K562 (cell line): ENCODE measurements around the gene RAB1B. TPM values are rescaled to one million over a fixed set of nuclear protein-coding genes. Genes with fewer than 3 reads are reported as not detected.
A peak's percentile ranks its signal among the peaks of the same experiment; 100 is the strongest.

ENCODE experiments used
- ATAC-seq: fragments of 200-7000 bp; cut with Tn5 transposase; 3 replicates; pipeline ENCODE4 v1.9.1; 2020; ENCODE audit warnings: moderate library complexity
- BruUV-seq: library from RNA; stranded (reverse); fragments of 400-500 nt; replicated peaks from 2 replicates; lab custom pipeline; 2021; lab: Mats Ljungman, UMichigan
- CTCF ChIA-PET: fragments of 300-600 bp; formaldehyde crosslinking; extraction: SDS; loops from one replicate; lab custom pipeline; 2021; ENCODE audit warnings: low intra/inter-chr PET ratio; lab: Yijun Ruan, JAX
- POLR2A ChIA-PET: fragments of 300-600, 350-650 bp; sonication (Branson Sonifier 250); formaldehyde crosslinking; extraction: SDS; loops from one replicate; lab custom pipeline; 2021; ENCODE audit warnings: antibody characterized with exemption, inconsistent platforms; lab: Yijun Ruan, JAX
- DNase-seq, 4 experiments: peaks; one replicate each; pipeline versions ENCODE4 v3.0.0 to v3.0.0-alpha.2; 2011 to 2018; ENCODE audit warnings: low spot score in 3 of 4, mixed read lengths in 3 of 4; ENCODE audit errors: extremely low read depth in 1 of 4
- FAIRE-seq: peaks from 2 replicates; lab custom pipeline; 2011; peaks lifted over from hg19 to GRCh38; lab: Jason Lieb, UNC
- H2AFZ ChIP-seq: 2 replicates; pipeline ENCODE4 v1.6.0; 2011; ENCODE audit warnings: low read depth, low read length, control low read depth, inconsistent platforms
- H3K27ac ChIP-seq: fragments of 200-600 bp; 3 replicates; pipeline ENCODE4 v1.8.0; 2011; ENCODE audit warnings: low read depth, mild to moderate bottlenecking, control low read depth, inconsistent platforms, low read length, moderate library complexity, mixed read lengths; ENCODE audit errors: extremely low read depth
- H3K27me3 ChIP-seq, 2 experiments: fragments of 300-600 bp in 1 of 2; 2 replicates in 1 of 2; 3 replicates in 1 of 2; pipeline versions ENCODE4 v1.6.0 to v1.8.0; 2011; ENCODE audit warnings: inconsistent platforms in 2 of 2, low read length in 2 of 2, mild to moderate bottlenecking in 1 of 2, mixed read lengths in 1 of 2, moderate library complexity in 1 of 2; ENCODE audit not compliant: control insufficient read depth in 2 of 2, insufficient read depth in 2 of 2
- H3K36me3 ChIP-seq: fragments of 300-600 bp; 3 replicates; pipeline ENCODE4 v1.8.0; 2011; ENCODE audit warnings: mild to moderate bottlenecking, low read length, inconsistent platforms; ENCODE audit not compliant: control insufficient read depth, insufficient read depth
- H3K4me1 ChIP-seq, 2 experiments: fragments of 200-600 bp in 1 of 2; replicated peaks in 1 of 2; 2 replicates in 1 of 2; 3 replicates in 1 of 2; pipeline versions ENCODE4 v1.5.1 to v1.8.0; 2011; ENCODE audit warnings: inconsistent platforms in 2 of 2, low read length in 2 of 2, mild to moderate bottlenecking in 1 of 2, mixed read lengths in 1 of 2, moderate library complexity in 1 of 2; ENCODE audit not compliant: control insufficient read depth in 2 of 2, insufficient read depth in 2 of 2
- H3K4me2 ChIP-seq: 2 replicates; pipeline ENCODE4 v1.6.1; 2011; ENCODE audit warnings: low read length, control low read depth, inconsistent platforms, mixed read lengths; ENCODE audit not compliant: insufficient read depth
- H3K4me3 ChIP-seq: fragments of 200-600 bp; sonication (generic), shearing (Covaris generic); 2 replicates; pipeline ENCODE4 v1.5.1; 2016; ENCODE audit warnings: control low read depth, inconsistent platforms
- H3K79me2 ChIP-seq: fragments of 200-600 bp; 3 replicates; pipeline ENCODE4 v1.8.0; 2011; ENCODE audit warnings: low read length, inconsistent platforms; ENCODE audit not compliant: control insufficient read depth, insufficient read depth
- H3K9ac ChIP-seq, 2 experiments: 2 replicates each; pipeline versions ENCODE4 v1.6.0 to v1.6.1; 2011; ENCODE audit warnings: low read depth in 2 of 2, low read length in 2 of 2, control low read depth in 1 of 2, inconsistent platforms in 1 of 2, mild to moderate bottlenecking in 1 of 2, mixed read lengths in 1 of 2; ENCODE audit not compliant: insufficient read depth in 1 of 2
- H3K9me1 ChIP-seq: one replicate; pipeline ENCODE4 v1.6.0; 2011; ENCODE audit warnings: inconsistent platforms, mild to moderate bottlenecking, low read length, moderate library complexity; ENCODE audit not compliant: control insufficient read depth, insufficient read depth
- H3K9me3 ChIP-seq: replicated peaks from 2 replicates; pipeline ENCODE4 v1.5.1; 2011; ENCODE audit warnings: low read depth, low read length, inconsistent platforms; ENCODE audit not compliant: control insufficient read depth, insufficient read depth
- H4K20me1 ChIP-seq: replicated peaks from 2 replicates; pipeline ENCODE4 v1.6.1; 2011; ENCODE audit warnings: low read length, inconsistent platforms, mixed read lengths; ENCODE audit not compliant: control insufficient read depth, insufficient read depth
- ADNP ChIP-seq: fragments of 200-800 bp; sonication (Bioruptor generic); IDR thresholded peaks from 2 replicates; pipeline ENCODE4 v1.6.1; 2016; ENCODE audit warnings: missing genetic modification characterization, missing compliant biosample characterization
- CHAMP1 ChIP-seq: fragments of 450-650 bp; IDR thresholded peaks from 2 replicates; pipeline ENCODE4 v1.6.1; 2016; ENCODE audit warnings: mild to moderate bottlenecking
- CREB3L1 ChIP-seq: fragments of 450-650 bp; IDR thresholded peaks from 2 replicates; pipeline ENCODE4 v1.6.1; 2014; ENCODE audit warnings: low read depth, mild to moderate bottlenecking, moderate library complexity, borderline replicate concordance
- DDX20 ChIP-seq: fragments of 450-650 bp; IDR thresholded peaks from 2 replicates; pipeline ENCODE4 v1.6.1; 2016; ENCODE audit warnings: missing genetic modification characterization, low read depth, mild to moderate bottlenecking, missing compliant biosample characterization, moderate library complexity
- HMG20B ChIP-seq: fragments of 250-450 bp; sonication (Bioruptor Pico); IDR thresholded peaks from 2 replicates; pipeline ENCODE4 v1.5.0; 2021; ENCODE audit warnings: mild to moderate bottlenecking
- ILK ChIP-seq: fragments of 450-650 bp; IDR thresholded peaks from 2 replicates; pipeline ENCODE4 v1.6.1; 2016; ENCODE audit warnings: missing genetic modification characterization, low read depth, mild to moderate bottlenecking, missing compliant biosample characterization, moderate library complexity, borderline replicate concordance
- KDM4B ChIP-seq, 2 experiments: fragments of 450-650 bp in 1 of 2; sonication (generic) in 1 of 2; IDR thresholded peaks; 2 replicates each; pipeline ENCODE4 v1.6.1; 2016 to 2017; ENCODE audit warnings: borderline replicate concordance in 2 of 2, antibody characterized with exemption in 1 of 2, low read depth in 1 of 2, mild to moderate bottlenecking in 1 of 2
- LCOR ChIP-seq: sonication (generic); formaldehyde crosslinking; IDR thresholded peaks from 2 replicates; pipeline ENCODE4 v1.8.0; 2022; ENCODE audit warnings: mild to moderate bottlenecking, missing genetic modification reagents
- MCM5 ChIP-seq: fragments of 450-650 bp; IDR thresholded peaks from 2 replicates; pipeline ENCODE4 v1.6.1; 2016; ENCODE audit warnings: low read depth
- POLR3G ChIP-seq: IDR thresholded peaks from 2 replicates; pipeline ENCODE4 v1.6.1; 2011; ENCODE audit not compliant: insufficient read length, insufficient replicate concordance; ENCODE audit errors: extremely low read depth
- RBM25 ChIP-seq: fragments of 200-400 bp; formaldehyde crosslinking; IDR thresholded peaks from 2 replicates; pipeline ENCODE4 v1.6.1; 2018; ENCODE audit warnings: low read length, low read depth, moderate library complexity; ENCODE audit not compliant: severe bottlenecking
- SIRT6 ChIP-seq: IDR thresholded peaks from one replicate; pipeline ENCODE4 v1.6.1; 2012; ENCODE audit warnings: low read depth, mild to moderate bottlenecking, control low read depth, inconsistent platforms, low read length, moderate library complexity
- SRSF3 ChIP-seq: fragments of 200-400 bp; formaldehyde crosslinking; IDR thresholded peaks from 2 replicates; pipeline ENCODE4 v1.6.1; 2016; ENCODE audit warnings: mild to moderate bottlenecking, low read length, moderate library complexity; ENCODE audit not compliant: insufficient read depth
- U2AF1 ChIP-seq: fragments of 200-400 bp; formaldehyde crosslinking; optimal IDR thresholded peaks from 2 replicates; pipeline ENCODE3; 2017; ENCODE audit warnings: mild to moderate bottlenecking, low read depth, low read length, moderate library complexity
- XRCC4 ChIP-seq: IDR thresholded peaks from one replicate; pipeline ENCODE4 v1.6.1; 2011; ENCODE audit not compliant: insufficient read depth, insufficient read length; ENCODE audit errors: extremely low read depth
- ZNF436 ChIP-seq: fragments of 250-450, 450-650 bp; sonication (Bioruptor Pico); formaldehyde crosslinking; IDR thresholded peaks from 2 replicates; pipeline ENCODE4 v1.7.0; 2020; ENCODE audit warnings: mild to moderate bottlenecking
- ZNF584 ChIP-seq: fragments of 200-800 bp; sonication (Bioruptor generic); IDR thresholded peaks from 2 replicates; pipeline ENCODE4 v1.6.1; 2016; ENCODE audit warnings: low read depth, mild to moderate bottlenecking, missing genetic modification characterization, missing compliant biosample characterization
- ZSCAN32 ChIP-seq: fragments of 450-650 bp; formaldehyde crosslinking; IDR thresholded peaks from 2 replicates; pipeline ENCODE4 v1.4.0; 2020; ENCODE audit warnings: mild to moderate bottlenecking, moderate library complexity
- WGBS: fragments of 100-300 bp; shearing (Covaris generic); methylation state at CpG from one replicate; pipeline ENCODE4 v1.1.6; 2016; ENCODE audit warnings: low coverage, mixed read lengths; ENCODE audit not compliant: insufficient coverage; ENCODE audit errors: missing lambda C conversion rate; 5-methylcytosine and 5-hydroxymethylcytosine counted together
- in situ Hi-C: fragments of 300-500 bp; cut with MboI; formaldehyde crosslinking; loops from 4 replicates; pipeline ENCODE4 v1.15.0; 2018; ENCODE audit warnings: inconsistent platforms, mixed read lengths
- intact Hi-C: fragments of 100-400 bp; cut with micrococcal nuclease; formaldehyde crosslinking; loops from 2 replicates; pipeline ENCODE4 v1.14.2; 2022
- polyA plus RNA-seq, 8 experiments: library from polyadenylated mRNA; depleted of rRNA in 4 of 8; stranded (reverse) in 5 of 8; unstranded in 3 of 8; fragments of >200 nt; fragmentation: Nextera tagmentation in 2 of 8; fragmentation: Illumina TruSeq in 1 of 8; extraction: Ambion mirVana in 2 of 8; extraction: Trizol in 1 of 8; gene quantifications; 2 replicates each; pipeline versions ENCODE4 v1.2.1 to v1.2.3, GENCODE V29; 2011 to 2014; ENCODE audit warnings: inconsistent platforms in 1 of 8, missing spikeins in 1 of 8
- total RNA-seq, 7 experiments: library from RNA; depleted of rRNA in 6 of 7; stranded (reverse); fragments of >200 nt in 6 of 7; fragmentation: Illumina TruSeq in 2 of 7; extraction: Trizol in 2 of 7; gene quantifications; 2 replicates each; pipeline versions ENCODE4 v1.2.1 to v1.2.3, GENCODE V29; 2011 to 2021; ENCODE audit warnings: low replicate concordance in 1 of 7

Gene RAB1B
- total and polyA plus RNA-seq, 9 of the 15 experiments (the other 6 are each of a cell fraction or from before 2014, with no cell fraction given), result 5.6 to 146 (median 98.6) TPM

GRCh38 chr11:66237867-66238266 is 30.6 kb upstream of the RAB1B start (continued):
- TF ChIP-seq U2AF1 (no peak), CHAMP1 (no peak), HMG20B (CRISPR knock-in tag) (no peak), ADNP (tag) (no peak), DDX20 (tag) (no peak), KDM4B (IDR thresholded peaks at IDR 0.05; ENCODE audit: borderline replicate concordance in 2 of 2, low read depth in 1 of 2) (no peak)

DNA sequence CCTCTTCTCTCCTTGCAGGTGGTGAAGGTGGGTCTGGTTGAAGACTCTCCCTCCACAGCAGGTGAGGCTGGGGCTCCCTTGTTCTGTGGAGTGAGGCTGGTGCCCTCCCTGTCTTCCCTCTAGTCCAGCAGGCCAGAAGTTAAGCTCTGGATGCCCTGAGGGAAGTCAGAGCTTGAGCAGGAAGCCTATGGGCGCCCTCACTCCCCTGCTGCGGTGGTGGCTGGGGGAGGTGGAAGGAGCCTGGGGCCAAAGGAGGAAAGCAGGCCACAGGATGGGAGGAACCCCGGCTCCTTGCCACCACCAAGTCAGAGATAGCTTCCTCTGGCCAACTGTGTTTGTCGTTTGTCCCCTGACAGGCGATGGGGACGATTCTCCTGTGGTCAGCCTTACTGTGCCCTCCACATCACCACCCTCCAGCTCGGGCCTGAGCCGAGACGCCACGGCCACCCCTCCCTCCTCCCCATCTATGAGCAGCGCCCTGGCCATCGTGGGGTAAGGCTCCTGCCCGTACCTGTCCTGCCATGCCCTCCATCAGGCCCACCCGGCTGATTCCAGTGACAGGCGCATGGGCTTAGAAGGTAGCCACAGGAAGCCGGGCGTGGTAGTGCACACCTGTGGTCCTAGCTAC is 29.5 kb upstream of the RAB1B start:
- in situ Hi-C loops (no loop called here), intact Hi-C loops (no loop called here)
- Histone ChIP-seq H3K27ac (no peak overlapping the region), H3K9me1 (no peaks in the 10 kb centered on the region), H3K27me3 (no peaks in the 10 kb centered on the region), H4K20me1 (peaks cover 5% of the 10 kb centered on the region; the same call in 1 of the 2 replicates), H3K4me2 (no peak overlapping the region), H3K4me3 (no peak overlapping the region), H3K9ac (peak overlapping the region in 1 of 2 experiments; percentile 57; a peak in 2 of 4 replicates), H2AFZ (no peak overlapping the region), H3K9me3 (no peaks in the 10 kb centered on the region), H3K4me1 (peaks cover 0 to 6% of the 10 kb centered on the region in 2 experiments; a peak in 1 of 5 replicates), H3K79me2 (no peaks in the 10 kb centered on the region), H3K36me3 (peaks cover 36% of the 10 kb centered on the region; the same call in 2 of the 3 replicates)
- no TSS peak for BruUV-seq
- POLR2A ChIA-PET, result interaction anchor here (4.1 kb wide), 1 partner anchor 8 kb away, joined by 22 read pairs; no protein-coding TSS in a partner anchor
- CTCF ChIA-PET, result no interaction called here
- DNase-seq (no peak), ATAC-seq (no peak), FAIRE-seq (no peak)
- WGBS, result 85% methylated on average over 13 of the region's 17 CpGs
- no peak for TF ChIP-seq MCM5
- TF ChIP-seq ZNF436 (CRISPR knock-in tag), result no peak
- TF ChIP-seq ILK (tag), result no peak
- TF ChIP-seq RBM25, result no peak
- no peak for TF ChIP-seq POLR3G
- no peak for TF ChIP-seq SRSF3
- TF ChIP-seq LCOR (CRISPR knock-in tag), result no peak
- no peak for TF ChIP-seq ZNF584
- TF ChIP-seq ZSCAN32 (CRISPR knock-in tag), result no peak
- no peak for TF ChIP-seq SIRT6
- no peak for TF ChIP-seq CREB3L1
- no peak for TF ChIP-seq XRCC4
